Measurements from ENCODE around the gene KIF3A. TPM values are rescaled to one million over a fixed set of nuclear protein-coding genes. Genes with fewer than 3 reads are reported as not detected.

KIF3A gene
- total RNA-seq, 1 experiment from 2014 or later, result 13.2 TPM

DNA sequence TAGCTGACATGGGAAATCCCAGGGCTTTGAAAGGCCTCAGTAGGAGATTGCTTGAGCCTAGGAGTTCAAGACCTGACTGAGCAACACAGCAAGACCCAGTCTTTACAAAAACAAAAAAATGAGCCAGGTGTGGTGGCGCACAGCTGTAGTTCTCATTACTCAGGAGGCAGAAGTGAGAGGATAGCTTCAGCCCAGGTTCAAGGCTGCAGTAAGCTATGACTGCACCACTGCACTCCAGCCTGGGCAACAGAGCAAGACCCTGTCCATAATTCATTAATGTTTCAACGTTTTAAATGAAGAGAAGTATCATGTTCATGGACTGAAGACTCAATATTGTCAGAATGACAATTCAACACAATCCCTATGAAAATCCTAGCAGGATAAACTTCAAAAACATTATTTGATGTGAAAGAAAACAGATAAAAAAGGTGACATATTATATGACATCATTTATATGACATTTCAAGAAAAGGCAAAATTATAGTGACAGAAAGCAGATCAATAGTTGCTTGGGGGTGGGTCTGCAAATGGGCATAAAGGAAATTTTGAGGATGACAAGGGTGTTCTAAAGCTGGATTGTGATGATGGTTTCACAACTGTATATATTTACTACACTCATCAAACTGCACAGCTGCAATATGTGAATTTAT lies 3.7 kb downstream of the KIF3A start:
- Histone ChIP-seq H3K9me3 (ENCODE audit: control insufficient read depth, low read depth, low read length) (no peaks in the 10 kb centered on the region), H3K4me1 (ENCODE audit: insufficient read depth, low read length) (no peaks in the 10 kb centered on the region), H3K79me1 (ENCODE audit: insufficient read depth, low read depth, low read length, poor library complexity, severe bottlenecking) (no peaks in the 10 kb centered on the region), H3K27ac (ENCODE audit: insufficient read length, low read depth, low read length) (no peak overlapping the region), H2AFZ (ENCODE audit: low read length) (no peak overlapping the region), H2BK20ac (ENCODE audit: low read depth, low read length, poor library complexity, severe bottlenecking) (no peak overlapping the region), H3T11ph (ENCODE audit: low read length) (no peak overlapping the region), H4K91ac (ENCODE audit: insufficient read length, low read depth, low read length) (no peak overlapping the region), H2BK12ac (ENCODE audit: insufficient read length, low read depth, low read length) (no peak overlapping the region), H2BK15ac (ENCODE audit: low read depth, low read length) (no peak overlapping the region), H3K23me2 (ENCODE audit: insufficient read length, low read depth, low read length, poor library complexity, severe bottlenecking) (no peaks in the 10 kb centered on the region), H3K79me2 (ENCODE audit: insufficient read depth, low read length) (no peaks in the 10 kb centered on the region), H2BK5ac (ENCODE audit: insufficient read length, low read length) (no peak overlapping the region), H2BK120ac (ENCODE audit: low read depth, low read length, poor library complexity, severe bottlenecking) (no peak overlapping the region), H3K56ac (ENCODE audit: insufficient read length, low read depth, low read length) (no peak overlapping the region), H4K20me1 (ENCODE audit: control insufficient read depth, insufficient read depth, insufficient read length) (no peaks in the 10 kb centered on the region), H2AK5ac (ENCODE audit: insufficient read length, low read length) (no peak overlapping the region), H4K5ac (ENCODE audit: insufficient read length, low read depth, low read length) (no peak overlapping the region), H3K27me3 (ENCODE audit: insufficient read depth, low read length) (no peaks in the 10 kb centered on the region), H3K18ac (ENCODE audit: insufficient read length, low read depth, low read length) (no peak overlapping the region), H3K14ac (ENCODE audit: insufficient read depth, low read length) (no peak overlapping the region), H4K8ac (replicated peaks; ENCODE audit: insufficient read length, low read depth, low read length) (no peak overlapping the region), H3K4ac (ENCODE audit: low read depth, low read length) (no peak overlapping the region), H3K9ac (ENCODE audit: extremely low read depth, insufficient read length, low read length) (no peak overlapping the region), H3K4me2 (ENCODE audit: insufficient read depth, insufficient read length, low read length) (no peak overlapping the region), H3K23ac (ENCODE audit: insufficient read length, low read depth, low read length) (no peak overlapping the region)
- TF ChIP-seq, protein P1, sequence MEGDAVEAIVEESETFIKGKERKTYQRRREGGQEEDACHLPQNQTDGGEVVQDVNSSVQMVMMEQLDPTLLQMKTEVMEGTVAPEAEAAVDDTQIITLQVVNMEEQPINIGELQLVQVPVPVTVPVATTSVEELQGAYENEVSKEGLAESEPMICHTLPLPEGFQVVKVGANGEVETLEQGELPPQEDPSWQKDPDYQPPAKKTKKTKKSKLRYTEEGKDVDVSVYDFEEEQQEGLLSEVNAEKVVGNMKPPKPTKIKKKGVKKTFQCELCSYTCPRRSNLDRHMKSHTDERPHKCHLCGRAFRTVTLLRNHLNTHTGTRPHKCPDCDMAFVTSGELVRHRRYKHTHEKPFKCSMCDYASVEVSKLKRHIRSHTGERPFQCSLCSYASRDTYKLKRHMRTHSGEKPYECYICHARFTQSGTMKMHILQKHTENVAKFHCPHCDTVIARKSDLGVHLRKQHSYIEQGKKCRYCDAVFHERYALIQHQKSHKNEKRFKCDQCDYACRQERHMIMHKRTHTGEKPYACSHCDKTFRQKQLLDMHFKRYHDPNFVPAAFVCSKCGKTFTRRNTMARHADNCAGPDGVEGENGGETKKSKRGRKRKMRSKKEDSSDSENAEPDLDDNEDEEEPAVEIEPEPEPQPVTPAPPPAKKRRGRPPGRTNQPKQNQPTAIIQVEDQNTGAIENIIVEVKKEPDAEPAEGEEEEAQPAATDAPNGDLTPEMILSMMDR (conservative IDR thresholded peaks at IDR 0.05), result no peak
- Mint-ChIP-seq H3K27ac (no peak overlapping the region), H3K36me3 (ENCODE audit: insufficient read depth in 1 of 3, low read depth in 3 of 3) (peaks cover 0 to 6% (median 5%) of the 10 kb centered on the region in 3 experiments; a peak in 3 of 7 replicates), H3K4me3 (no peak overlapping the region), H3K4me1 (peaks cover 7 to 15% of the 10 kb centered on the region in 2 experiments), H3K27me3 (ENCODE audit: low read depth) (no peaks in the 10 kb centered on the region), H3K9me3 (no peaks in the 10 kb centered on the region)
- no peak for DNase-seq
- no CpG with 5 or more reads among the region's 2 CpGs for WGBS (ENCODE audit: extremely low coverage, insufficient read length, low lambda C conversion rate)
